OCI-LY7 (cell line): ENCODE measurements around the gene TAS1R1. TPM values are rescaled to one million over a fixed set of nuclear protein-coding genes. Genes with fewer than 3 reads are reported as not detected.

ENCODE experiments used
- BruUV-seq: library from RNA; stranded (reverse); fragments of 400-500 nt; replicated peaks from 2 replicates; lab custom pipeline; 2021; lab: Mats Ljungman, UMichigan
- CTCF ChIA-PET: fragments of 300-600 bp; sonication (Branson Sonifier 250); formaldehyde crosslinking; loops from one replicate; lab custom pipeline; 2022; ENCODE audit warnings: antibody characterized with exemption; ENCODE audit not compliant: unreplicated experiment; lab: Charles Lee
- POLR2A ChIA-PET: fragments of 300-600 bp; sonication (Branson Sonifier 250); formaldehyde crosslinking; loops from one replicate; lab custom pipeline; 2022; ENCODE audit warnings: antibody characterized with exemption; lab: Charles Lee
- DNase-seq: peaks from one replicate; pipeline ENCODE4 v3.0.0-alpha.2; 2015; ENCODE audit warnings: low spot score
- H2AFZ ChIP-seq: fragments of 200-600 bp; sonication (generic), shearing (Covaris generic); 2 replicates; pipeline ENCODE4 v1.6.1; 2014; ENCODE audit warnings: mild to moderate bottlenecking, antibody characterized with exemption, low read length, moderate library complexity
- H3K27ac ChIP-seq: fragments of 200-600 bp; sonication (generic); 2 replicates; pipeline ENCODE4 v1.5.1; 2014; ENCODE audit warnings: mixed run types, low read depth, mild to moderate bottlenecking, moderate library complexity, low read length, inconsistent platforms; ENCODE audit not compliant: poor library complexity, severe bottlenecking
- H3K36me3 ChIP-seq: fragments of 200-600 bp; sonication (generic); 2 replicates; pipeline ENCODE4 v1.6.1; 2014; ENCODE audit warnings: mild to moderate bottlenecking, antibody characterized with exemption, low read length, moderate library complexity, mixed read lengths; ENCODE audit not compliant: insufficient read depth
- H3K4me1 ChIP-seq: fragments of 200-600 bp; sonication (generic); 2 replicates; pipeline ENCODE4 v1.5.1; 2014; ENCODE audit warnings: mild to moderate bottlenecking, low read length; ENCODE audit not compliant: insufficient read depth, poor library complexity, severe bottlenecking
- H3K4me2 ChIP-seq: fragments of 200-600 bp; sonication (generic); 2 replicates; pipeline ENCODE4 v1.6.1; 2014; ENCODE audit warnings: mild to moderate bottlenecking, low read length
- H3K4me3 ChIP-seq: fragments of 200-600 bp; sonication (generic); 2 replicates; pipeline ENCODE4 v1.5.1; 2014; ENCODE audit warnings: mild to moderate bottlenecking, low read depth, low read length; ENCODE audit not compliant: poor library complexity, severe bottlenecking
- H3K79me2 ChIP-seq: fragments of 200-600 bp; sonication (generic); 2 replicates; pipeline ENCODE4 v1.6.1; 2016; ENCODE audit warnings: low read depth, mild to moderate bottlenecking, low read length, moderate library complexity, mixed read lengths; ENCODE audit not compliant: insufficient read depth
- H3K9me2 ChIP-seq: fragments of 200-600 bp; sonication (generic); 2 replicates; pipeline ENCODE4 v1.6.1; 2016; ENCODE audit warnings: mild to moderate bottlenecking, low read length, mixed read lengths; ENCODE audit not compliant: insufficient read depth
- H3K9me3 ChIP-seq: fragments of 200-600 bp; sonication (generic); 2 replicates; pipeline ENCODE4 v1.6.1; 2014; ENCODE audit warnings: mild to moderate bottlenecking, mixed run types, low read length, mixed read lengths
- H4K20me1 ChIP-seq: fragments of 200-600 bp; sonication (generic); 2 replicates; pipeline ENCODE4 v1.6.1; 2014; ENCODE audit warnings: mild to moderate bottlenecking, antibody characterized with exemption, low read length, moderate library complexity, mixed read lengths; ENCODE audit not compliant: insufficient read depth
- EZH2phosphoT487 ChIP-seq: fragments of 200-600 bp; sonication (generic); IDR thresholded peaks from 2 replicates; pipeline ENCODE4 v1.6.1; 2018; ENCODE audit warnings: low read depth, borderline replicate concordance, mild to moderate bottlenecking, mixed run types, antibody characterized with exemption, low read length, moderate library complexity, mixed read lengths
- intact Hi-C: fragments of 100-400 bp; cut with micrococcal nuclease; formaldehyde crosslinking; loops from one replicate; pipeline ENCODE4 v1.10.0; 2022; ENCODE audit not compliant: unreplicated experiment
- total RNA-seq, 2 experiments: library from RNA; depleted of rRNA in 1 of 2; stranded (reverse); fragments of >200 nt in 1 of 2; shearing (Covaris generic) in 1 of 2; gene quantifications; 2 replicates each; pipeline ENCODE4 v1.2.3, GENCODE V29; 2014 to 2022
- TF ChIP-seq, protein P1 (sequence below): fragments of 200-600 bp; sonication (generic); conservative IDR thresholded peaks from 2 replicates; pipeline ENCODE4 v1.5.1; 2014; ENCODE audit warnings: mild to moderate bottlenecking, antibody characterized with exemption, low read length, moderate library complexity, mixed read lengths

The TAS1R1 gene
- total RNA-seq, 2 experiments from 2014 or later: 0.11 TPM; not detected in 1

GRCh38 chr1:6517435-6517851 is 37.7 kb upstream of the TAS1R1 start:
- no TSS peak for BruUV-seq
- intact Hi-C loops: no loop called here
- no peak for DNase-seq
- no peak overlapping the region for H2AFZ ChIP-seq
- no peak overlapping the region for H3K27ac ChIP-seq
- H3K4me2 ChIP-seq: no peak overlapping the region
- TF ChIP-seq, protein P1, sequence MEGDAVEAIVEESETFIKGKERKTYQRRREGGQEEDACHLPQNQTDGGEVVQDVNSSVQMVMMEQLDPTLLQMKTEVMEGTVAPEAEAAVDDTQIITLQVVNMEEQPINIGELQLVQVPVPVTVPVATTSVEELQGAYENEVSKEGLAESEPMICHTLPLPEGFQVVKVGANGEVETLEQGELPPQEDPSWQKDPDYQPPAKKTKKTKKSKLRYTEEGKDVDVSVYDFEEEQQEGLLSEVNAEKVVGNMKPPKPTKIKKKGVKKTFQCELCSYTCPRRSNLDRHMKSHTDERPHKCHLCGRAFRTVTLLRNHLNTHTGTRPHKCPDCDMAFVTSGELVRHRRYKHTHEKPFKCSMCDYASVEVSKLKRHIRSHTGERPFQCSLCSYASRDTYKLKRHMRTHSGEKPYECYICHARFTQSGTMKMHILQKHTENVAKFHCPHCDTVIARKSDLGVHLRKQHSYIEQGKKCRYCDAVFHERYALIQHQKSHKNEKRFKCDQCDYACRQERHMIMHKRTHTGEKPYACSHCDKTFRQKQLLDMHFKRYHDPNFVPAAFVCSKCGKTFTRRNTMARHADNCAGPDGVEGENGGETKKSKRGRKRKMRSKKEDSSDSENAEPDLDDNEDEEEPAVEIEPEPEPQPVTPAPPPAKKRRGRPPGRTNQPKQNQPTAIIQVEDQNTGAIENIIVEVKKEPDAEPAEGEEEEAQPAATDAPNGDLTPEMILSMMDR: no peak
- TF ChIP-seq EZH2phosphoT487: no peak
- no peaks in the 10 kb centered on the region for H3K79me2 ChIP-seq
- ChIA-PET POLR2A (no interaction called here), CTCF (no interaction called here)
- H3K9me2 ChIP-seq: no peaks in the 10 kb centered on the region
- no peaks in the 10 kb centered on the region for H3K36me3 ChIP-seq
- no peak overlapping the region for H3K4me3 ChIP-seq
- no peaks in the 10 kb centered on the region for H4K20me1 ChIP-seq
- no peaks in the 10 kb centered on the region for H3K9me3 ChIP-seq
- H3K4me1 ChIP-seq: no peaks in the 10 kb centered on the region

DNA sequence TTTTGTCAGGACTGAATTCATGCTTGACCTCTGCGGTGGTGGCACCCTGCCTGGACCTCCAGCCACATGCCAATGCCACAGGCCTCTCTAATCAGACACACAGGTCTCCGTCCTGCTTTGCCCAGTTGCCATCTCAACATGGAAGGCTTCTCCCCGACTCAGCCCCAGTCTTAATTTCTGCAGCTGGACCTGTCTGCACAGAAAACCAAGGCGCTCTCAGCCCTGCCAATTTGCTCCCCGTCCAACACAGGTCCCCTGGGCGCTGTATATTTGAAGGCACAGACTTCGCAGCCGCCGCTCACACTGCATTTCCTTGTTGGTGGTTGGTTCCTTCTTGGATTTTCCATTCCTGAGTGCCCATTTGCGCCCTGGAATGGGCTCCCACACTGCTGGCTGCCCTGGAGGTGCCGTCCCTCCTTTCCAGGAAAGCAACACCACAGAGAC is 35.6 kb upstream of the TAS1R1 start:
- Histone ChIP-seq H3K27ac (no peak overlapping the region), H3K4me2 (no peak overlapping the region), H3K79me2 (no peaks in the 10 kb centered on the region), H4K20me1 (no peaks in the 10 kb centered on the region), H2AFZ (no peak overlapping the region), H3K4me3 (no peak overlapping the region), H3K9me2 (no peaks in the 10 kb centered on the region), H3K9me3 (no peaks in the 10 kb centered on the region), H3K4me1 (no peaks in the 10 kb centered on the region), H3K36me3 (peaks cover 9% of the 10 kb centered on the region; the same call in 1 of the 2 replicates)
- ChIA-PET POLR2A (no interaction called here), CTCF (no interaction called here)
- TF ChIP-seq, protein P1: no peak
- TF ChIP-seq EZH2phosphoT487: no peak
- DNase-seq: no peak
- no TSS peak for BruUV-seq
- intact Hi-C loops: no loop called here

DNA sequence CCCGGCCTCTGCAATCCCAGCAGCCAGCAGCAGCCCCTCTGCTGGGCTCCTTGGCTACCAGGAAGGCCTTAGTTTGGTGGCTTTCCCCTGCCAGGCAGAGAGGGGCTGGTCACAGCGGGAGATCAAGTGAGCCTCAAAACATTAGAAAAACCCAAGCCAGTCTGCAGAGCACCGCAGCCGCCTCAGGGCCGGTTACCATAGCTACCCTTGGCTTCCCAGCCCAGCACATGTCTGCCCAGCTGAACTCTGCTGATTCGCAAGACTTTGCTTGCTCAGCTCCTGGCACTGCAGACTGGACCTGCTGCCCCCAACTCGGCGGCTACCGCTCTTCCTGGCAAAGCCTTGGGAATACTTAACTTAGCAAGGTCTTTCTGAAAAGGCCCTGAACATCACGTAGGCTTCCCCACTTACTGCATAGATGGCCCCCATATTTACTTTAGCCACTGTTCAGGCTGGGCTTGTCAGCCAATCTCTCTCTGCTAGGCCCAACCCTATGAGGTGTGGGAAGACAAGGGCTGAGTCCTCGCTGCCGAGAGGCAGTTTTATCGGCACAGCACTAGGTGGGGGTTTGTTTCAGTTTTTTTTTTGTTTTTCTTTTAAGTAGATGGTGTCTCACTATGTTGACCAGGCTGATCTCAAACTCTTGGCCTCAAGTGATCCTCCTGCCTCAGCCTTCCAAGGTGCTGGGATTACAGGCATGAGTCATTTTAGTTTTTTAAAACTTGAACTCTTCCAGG is 35.0 kb upstream of the TAS1R1 start:
- no peak overlapping the region for H2AFZ ChIP-seq
- BruUV-seq: no TSS peak
- H3K4me3 ChIP-seq: no peak overlapping the region
- POLR2A ChIA-PET: no interaction called here
- H3K4me1 ChIP-seq: no peaks in the 10 kb centered on the region
- no peaks in the 10 kb centered on the region for H4K20me1 ChIP-seq
- CTCF ChIA-PET: no interaction called here
- TF ChIP-seq, protein P1: no peak
- no peak for TF ChIP-seq EZH2phosphoT487
- no peaks in the 10 kb centered on the region for H3K9me3 ChIP-seq
- no peaks in the 10 kb centered on the region for H3K9me2 ChIP-seq
- intact Hi-C loops: loop anchor here (5.0 kb wide), 1 partner anchor 33 kb away; no protein-coding TSS in a partner anchor
- H3K27ac ChIP-seq: no peak overlapping the region
- no peak overlapping the region for H3K4me2 ChIP-seq
- no peak for DNase-seq
- H3K79me2 ChIP-seq: no peaks in the 10 kb centered on the region
- peaks cover 12% of the 10 kb centered on the region for H3K36me3 ChIP-seq
